ENCODE results near the gene RPL39L. TPM values are rescaled to one million over a fixed set of nuclear protein-coding genes. Genes with fewer than 3 reads are reported as not detected.
"Not testable (repeated sequence)": the region's sequence is repeated elsewhere in the genome, so short reads cannot be mapped to it uniquely, and the experiment has no call there.

The RPL39L gene
- polyA plus RNA-seq, 4 donors: 18.0 to 18.4 (median 18.3) TPM

GRCh38 chr3:187145149-187145895 lies 6.0 kb upstream of the RPL39L start:
- DNase-seq (ENCODE audit: low read depth in 4 of 4, low spot score in 3 of 4): no peak

- DNase-seq (ENCODE audit: low read depth in 4 of 4, low spot score in 3 of 4): no peak
These were observed 578 bp upstream of the RPL39L start for GRCh38 chr3:187139895-187140253.

- DNase-seq (ENCODE audit: low read depth in 4 of 4, low spot score in 3 of 4): no peak
These were observed 2.4 kb downstream of the RPL39L start for GRCh38 chr3:187136936-187137335.

GRCh38 chr3:187136337-187136736 lies 3.0 kb downstream of the RPL39L start:
- no peak for DNase-seq (ENCODE audit: low read depth in 4 of 4, low spot score in 3 of 4)

GRCh38 chr3:187135172-187135690 lies 4.1 kb downstream of the RPL39L start:
- DNase-seq (ENCODE audit: low read depth in 4 of 4, low spot score in 3 of 4): not testable (repeated sequence)

- not testable (repeated sequence) for DNase-seq (ENCODE audit: low read depth in 4 of 4, low spot score in 3 of 4)
These were observed 6.1 kb downstream of the RPL39L start for GRCh38 chr3:187133181-187133580.

- DNase-seq (ENCODE audit: low read depth in 4 of 4, low spot score in 3 of 4): no peak
These were observed 6.6 kb downstream of the RPL39L start for GRCh38 chr3:187132666-187133065.

GRCh38 chr3:187131981-187132380 lies 7.3 kb downstream of the RPL39L start:
- DNase-seq (ENCODE audit: low read depth in 4 of 4, low spot score in 3 of 4): no peak

GRCh38 chr3:187130346-187131066 lies 8.8 kb downstream of the RPL39L start:
- DNase-seq (ENCODE audit: low read depth in 4 of 4, low spot score in 3 of 4): no peak

- no peak for DNase-seq (ENCODE audit: low read depth in 4 of 4, low spot score in 3 of 4)
These were observed 13.8 kb downstream of the RPL39L start for GRCh38 chr3:187125319-187126031.

GRCh38 chr3:187122261-187122660 lies 17.0 kb downstream of the RPL39L start:
- no peak for DNase-seq (ENCODE audit: low read depth in 4 of 4, low spot score in 3 of 4)

- no peak for DNase-seq (ENCODE audit: low read depth in 4 of 4, low spot score in 3 of 4)
These were observed 19.0 kb downstream of the RPL39L start for GRCh38 chr3:187120326-187120725.

GRCh38 chr3:187114511-187114910 lies 24.8 kb downstream of the RPL39L start:
- DNase-seq (ENCODE audit: low read depth in 4 of 4, low spot score in 3 of 4): no peak

- no peak for DNase-seq (ENCODE audit: low read depth in 4 of 4, low spot score in 3 of 4)
These were observed 26.1 kb downstream of the RPL39L start for GRCh38 chr3:187112934-187113793.

- DNase-seq (ENCODE audit: low read depth in 4 of 4, low spot score in 3 of 4): no peak
These were observed 29.1 kb downstream of the RPL39L start for GRCh38 chr3:187110156-187110555.

GRCh38 chr3:187107989-187108388 lies 31.3 kb downstream of the RPL39L start:
- DNase-seq (ENCODE audit: low read depth in 4 of 4, low spot score in 3 of 4): no peak

GRCh38 chr3:187105700-187106099 lies 33.6 kb downstream of the RPL39L start:
- DNase-seq (ENCODE audit: low read depth in 4 of 4, low spot score in 3 of 4): no peak

GRCh38 chr3:187104933-187105332 lies 34.4 kb downstream of the RPL39L start:
- DNase-seq (ENCODE audit: low read depth in 4 of 4, low spot score in 3 of 4): no peak

- DNase-seq (ENCODE audit: low read depth in 4 of 4, low spot score in 3 of 4): no peak
These were observed 35.0 kb downstream of the RPL39L start for GRCh38 chr3:187104342-187104741.

- DNase-seq (ENCODE audit: low read depth in 4 of 4, low spot score in 3 of 4): no peak
These were observed 36.0 kb downstream of the RPL39L start for GRCh38 chr3:187103251-187103650.

Measured in left renal pelvis (tissue), 4 donors.